ENCODE results near the gene SETD9.

SETD9 gene

GRCh38 chr5:56964173-56964572, 54.8 kb downstream of the SETD9 start:
- TF ChIP-seq TAF1 (IDR thresholded peaks at IDR 0.05; ENCODE audit: borderline replicate concordance, insufficient read depth, low read length), result no peak
- TF ChIP-seq SIN3A (IDR thresholded peaks at IDR 0.05; ENCODE audit: borderline replicate concordance, insufficient read depth, low read length), result no peak
- TF ChIP-seq REST (IDR thresholded peaks at IDR 0.05; ENCODE audit: insufficient read depth in 1 of 2, low read depth in 2 of 2, low read length in 2 of 2), result no peak
- no peak for TF ChIP-seq FOXP2 (optimal IDR thresholded peaks at IDR 0.05; ENCODE audit: borderline replicate concordance, extremely low read depth, extremely low read length, insufficient read depth)
- no peak for TF ChIP-seq POLR2AphosphoS5 (IDR thresholded peaks at IDR 0.05; ENCODE audit: low read depth, low read length)

Data from PFSK-1 (cell line).